Neural crest cell (in vitro differentiated cells): ENCODE results near the gene ALMS1. TPM values are rescaled to one million over a fixed set of nuclear protein-coding genes. Genes with fewer than 3 reads are reported as not detected.

Source experiments
- DNase-seq: peaks from one replicate; pipeline ENCODE4 v3.0.0; 2021; ENCODE audit warnings: low read depth, mixed read lengths, low spot score
- H3K27ac Mint-ChIP-seq: one replicate; pipeline ENCODE4 v1.8.0; 2021; ENCODE audit warnings: mild to moderate bottlenecking, mixed read lengths; ENCODE audit not compliant: unreplicated experiment
- H3K27me3 Mint-ChIP-seq: 2 replicates; pipeline ENCODE4 v1.8.0; 2021; ENCODE audit warnings: low read depth, mild to moderate bottlenecking, mixed read lengths
- H3K36me3 Mint-ChIP-seq: 2 replicates; pipeline ENCODE4 v1.8.0; 2021; ENCODE audit warnings: low read depth, mild to moderate bottlenecking, mixed read lengths
- H3K4me1 Mint-ChIP-seq: 2 replicates; pipeline ENCODE4 v1.8.0; 2021; ENCODE audit warnings: mixed read lengths
- H3K4me3 Mint-ChIP-seq: one replicate; pipeline ENCODE4 v1.8.0; 2021; ENCODE audit warnings: mild to moderate bottlenecking, mixed read lengths
- H3K9me3 Mint-ChIP-seq: 2 replicates; pipeline ENCODE4 v1.8.0; 2021; ENCODE audit warnings: mixed read lengths
- CTCF ChIP-seq: fragments of 200-600 bp; sonication (generic); conservative IDR thresholded peaks from 2 replicates; pipeline ENCODE4 v1.5.0; 2021; ENCODE audit warnings: antibody characterized with exemption, mild to moderate bottlenecking
- total RNA-seq: library from RNA; stranded (reverse); gene quantifications from 2 replicates; pipeline ENCODE4 v1.2.1, GENCODE V29; 2021

ALMS1 gene
- total RNA-seq, 1 donor from 2014 or later, result 48.1 TPM

DNA sequence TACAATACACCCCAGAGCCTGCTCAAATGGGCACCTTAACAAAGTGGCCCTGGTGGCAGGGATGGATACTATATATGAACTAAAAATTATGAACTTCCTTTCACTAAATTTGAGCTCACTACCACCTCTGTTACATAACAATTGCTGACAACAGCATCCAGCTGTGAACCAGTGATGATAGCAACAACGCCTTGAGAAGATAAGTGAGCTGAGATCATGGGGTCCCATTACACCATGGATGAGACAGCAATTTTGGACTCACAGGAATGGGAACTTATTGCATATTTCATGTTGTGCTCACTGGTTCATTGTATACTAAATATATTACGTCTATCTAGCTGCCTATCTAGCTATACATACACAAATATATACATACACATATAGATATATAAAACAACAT is 16.9 kb upstream of the ALMS1 start:
- Mint-ChIP-seq H3K27me3 (peaks cover 75% of the 10 kb centered on the region), H3K36me3 (no peaks in the 10 kb centered on the region)

GRCh38 chr2:73370348-73370747 is 15.3 kb upstream of the ALMS1 start:
- Mint-ChIP-seq H3K4me3 (no peak overlapping the region), H3K36me3 (no peaks in the 10 kb centered on the region), H3K27ac (no peak overlapping the region), H3K4me1 (no peaks in the 10 kb centered on the region), H3K9me3 (no peaks in the 10 kb centered on the region), H3K27me3 (peaks cover 78% of the 10 kb centered on the region)
- TF ChIP-seq CTCF, result no peak
- DNase-seq, result no peak

More for the DNA sequence above, 16.9 kb upstream of the ALMS1 start:
- H3K4me1 Mint-ChIP-seq, result no peaks in the 10 kb centered on the region
- TF ChIP-seq CTCF, result no peak
- no peaks in the 10 kb centered on the region for H3K9me3 Mint-ChIP-seq
- H3K4me3 Mint-ChIP-seq, result no peak overlapping the region
- DNase-seq, result no peak
- H3K27ac Mint-ChIP-seq, result no peak overlapping the region

DNA sequence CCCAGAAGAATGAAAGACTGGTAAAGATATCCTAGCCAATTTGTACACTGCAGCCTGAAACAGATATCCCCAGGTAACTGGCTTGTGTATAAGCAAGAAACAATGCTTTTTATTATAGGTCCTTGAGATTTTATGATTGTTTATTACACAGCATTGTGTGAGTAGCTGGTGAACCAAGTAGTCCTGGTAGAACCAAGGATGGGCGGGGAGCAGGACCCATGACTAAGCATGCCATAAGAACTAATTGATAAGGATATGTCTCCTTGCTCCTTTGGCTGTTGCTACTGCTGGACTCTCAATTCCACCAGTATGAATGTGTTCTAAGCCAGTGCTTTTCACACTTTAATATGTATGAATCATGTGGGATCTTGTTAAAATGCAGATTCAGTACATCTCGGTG is 12.3 kb upstream of the ALMS1 start:
- peaks cover 86% of the 10 kb centered on the region for H3K27me3 Mint-ChIP-seq
- DNase-seq, result no peak
- H3K27ac Mint-ChIP-seq, result no peak overlapping the region
- no peaks in the 10 kb centered on the region for H3K36me3 Mint-ChIP-seq
- no peaks in the 10 kb centered on the region for H3K9me3 Mint-ChIP-seq
- H3K4me1 Mint-ChIP-seq, result no peaks in the 10 kb centered on the region
- H3K4me3 Mint-ChIP-seq, result no peak overlapping the region
- TF ChIP-seq CTCF, result no peak

GRCh38 chr2:73374269-73374668 is 11.4 kb upstream of the ALMS1 start:
- Mint-ChIP-seq H3K9me3 (no peaks in the 10 kb centered on the region), H3K27me3 (peaks cover 89% of the 10 kb centered on the region), H3K27ac (no peak overlapping the region), H3K4me3 (no peak overlapping the region), H3K4me1 (no peaks in the 10 kb centered on the region), H3K36me3 (no peaks in the 10 kb centered on the region)
- no peak for DNase-seq
- no peak for TF ChIP-seq CTCF

DNA sequence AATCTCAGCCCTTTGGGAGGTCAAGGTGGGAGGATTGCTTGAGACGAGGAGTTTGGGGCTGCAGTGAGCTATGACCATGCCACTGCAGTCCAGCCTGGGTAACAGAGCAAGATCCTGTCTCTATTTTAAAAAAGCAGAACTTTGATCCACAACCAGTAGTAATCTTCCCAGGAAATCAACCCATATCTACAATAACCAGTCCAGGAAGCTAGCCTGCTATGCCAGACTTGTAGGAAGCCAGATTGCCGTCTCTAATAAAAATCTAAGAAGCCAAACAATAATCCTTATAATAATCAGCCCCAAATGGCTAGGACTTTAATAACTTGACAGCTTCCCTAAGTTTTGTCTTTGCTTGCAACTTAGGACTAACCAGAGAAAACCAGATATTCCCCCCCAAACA is 9.0 kb upstream of the ALMS1 start:
- no peak for DNase-seq
- peaks cover 91% of the 10 kb centered on the region for H3K27me3 Mint-ChIP-seq
- H3K36me3 Mint-ChIP-seq, result no peaks in the 10 kb centered on the region
- TF ChIP-seq CTCF, result no peak
- H3K9me3 Mint-ChIP-seq, result no peaks in the 10 kb centered on the region
- H3K4me1 Mint-ChIP-seq, result no peaks in the 10 kb centered on the region
- H3K4me3 Mint-ChIP-seq, result no peak overlapping the region
- H3K27ac Mint-ChIP-seq, result no peak overlapping the region

DNA sequence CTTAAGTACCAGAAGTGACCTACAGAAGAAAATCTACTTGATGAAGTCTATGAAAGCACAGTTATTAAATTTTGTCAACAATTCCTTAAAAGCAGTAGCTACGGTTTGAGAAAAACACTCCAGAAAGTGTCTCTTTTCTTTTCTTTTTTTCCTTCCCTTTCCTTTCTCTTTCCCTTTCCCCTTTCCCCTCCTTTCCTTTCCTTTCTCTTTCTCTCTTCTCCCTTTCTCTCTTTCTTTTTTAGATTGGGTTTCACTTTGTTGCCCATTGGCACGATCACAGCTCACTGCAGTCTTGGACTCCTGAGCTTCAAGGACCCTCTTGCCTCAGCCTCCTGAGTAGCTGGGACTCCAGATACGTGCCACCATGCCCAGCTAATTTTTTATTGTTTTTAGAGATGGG is 2.6 kb upstream of the ALMS1 start:
- Mint-ChIP-seq H3K9me3 (no peaks in the 10 kb centered on the region), H3K4me1 (peaks cover 23% of the 10 kb centered on the region), H3K27ac (no peak overlapping the region), H3K27me3 (peaks cover 61% of the 10 kb centered on the region), H3K36me3 (peaks cover 6% of the 10 kb centered on the region), H3K4me3 (no peak overlapping the region)
- TF ChIP-seq CTCF, result no peak
- no peak for DNase-seq
